ENCODE measurements around the gene PAK3.

PAK3 gene

DNA sequence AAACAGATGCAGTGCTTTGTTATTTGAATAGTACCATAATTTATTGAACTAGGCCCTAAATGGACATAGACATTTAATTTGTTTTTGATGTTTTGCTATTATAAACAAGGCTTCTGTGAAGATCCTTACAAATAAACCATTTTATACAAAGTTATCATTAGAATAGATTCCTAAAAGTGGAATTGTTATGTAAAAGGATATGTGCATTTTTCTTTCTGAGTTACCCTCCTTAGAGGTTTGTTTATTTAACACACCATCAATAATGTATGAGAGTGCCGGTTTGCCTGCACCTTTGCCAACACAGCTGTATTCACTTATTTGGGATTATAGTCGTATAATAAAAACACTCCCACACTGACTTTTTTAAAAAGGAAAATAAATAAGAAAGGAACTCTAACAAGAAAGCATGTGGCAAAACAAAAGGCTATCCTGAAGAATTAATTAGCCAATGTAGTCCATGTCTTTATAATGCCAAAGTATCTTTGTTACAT lies 84.8 kb downstream of the PAK3 start:
- no peak for TF ChIP-seq CTCF (conservative IDR thresholded peaks at IDR 0.05; ENCODE audit: low read depth, low read length)
- no peaks in the 10 kb centered on the region for H3K4me1 ChIP-seq (ENCODE audit: low read depth, poor library complexity, severe bottlenecking)
- H3K36me3 ChIP-seq (ENCODE audit: insufficient read depth), result no peaks in the 10 kb centered on the region
- no peak overlapping the region for H2AFZ ChIP-seq (ENCODE audit: low read depth)
- H3K9ac ChIP-seq, result no peak overlapping the region
- no peaks in the 10 kb centered on the region for H3K79me2 ChIP-seq (ENCODE audit: insufficient read depth, low read depth)
- no peak overlapping the region for H3K27ac ChIP-seq
- no peaks in the 10 kb centered on the region for H3K27me3 ChIP-seq (ENCODE audit: insufficient read depth, low read depth)
- no peak overlapping the region for H3K4me3 ChIP-seq (IDR thresholded peaks at IDR 0.05; ENCODE audit: insufficient read depth, low read depth, low read length)
- no peaks in the 10 kb centered on the region for H4K20me1 ChIP-seq (ENCODE audit: insufficient read depth)
- no peak overlapping the region for H3K4me2 ChIP-seq

GRCh38 chrX:111181951-111182350 lies 86.0 kb downstream of the PAK3 start:
- H3K4me1 ChIP-seq (ENCODE audit: low read depth, poor library complexity, severe bottlenecking), result no peaks in the 10 kb centered on the region
- TF ChIP-seq CTCF (conservative IDR thresholded peaks at IDR 0.05; ENCODE audit: low read depth, low read length), result no peak
- H3K4me2 ChIP-seq, result no peak overlapping the region
- no peak overlapping the region for H3K4me3 ChIP-seq (IDR thresholded peaks at IDR 0.05; ENCODE audit: insufficient read depth, low read depth, low read length)
- H4K20me1 ChIP-seq (ENCODE audit: insufficient read depth), result no peaks in the 10 kb centered on the region
- no peaks in the 10 kb centered on the region for H3K27me3 ChIP-seq (ENCODE audit: insufficient read depth, low read depth)
- no peak overlapping the region for H2AFZ ChIP-seq (ENCODE audit: low read depth)
- no peaks in the 10 kb centered on the region for H3K36me3 ChIP-seq (ENCODE audit: insufficient read depth)
- H3K27ac ChIP-seq, result no peak overlapping the region
- no peaks in the 10 kb centered on the region for H3K79me2 ChIP-seq (ENCODE audit: insufficient read depth, low read depth)
- H3K9ac ChIP-seq, result no peak overlapping the region

DNA sequence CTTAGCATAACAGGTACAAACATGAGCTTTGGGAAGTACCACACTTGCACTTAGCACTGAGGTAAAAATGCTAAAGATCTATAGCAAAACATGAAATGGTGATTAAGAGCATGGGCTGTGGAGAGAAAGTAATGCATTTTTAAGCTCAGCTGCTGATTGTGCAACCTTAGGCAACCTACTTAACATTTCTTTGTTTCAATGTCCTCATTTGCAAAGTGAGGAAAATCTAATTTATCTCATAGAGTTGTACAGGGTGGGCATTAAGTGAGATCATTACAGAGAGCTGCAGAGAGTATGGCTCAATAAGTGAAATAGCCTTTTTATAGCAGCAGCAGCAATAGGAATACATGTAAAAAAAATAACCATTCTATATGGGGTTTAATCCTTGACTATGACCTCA lies 87.0 kb downstream of the PAK3 start:
- no peak for TF ChIP-seq CTCF (conservative IDR thresholded peaks at IDR 0.05; ENCODE audit: low read depth, low read length)
- Histone ChIP-seq H3K79me2 (ENCODE audit: insufficient read depth, low read depth) (no peaks in the 10 kb centered on the region), H3K27me3 (ENCODE audit: insufficient read depth, low read depth) (no peaks in the 10 kb centered on the region), H3K4me1 (ENCODE audit: low read depth, poor library complexity, severe bottlenecking) (no peaks in the 10 kb centered on the region), H3K9ac (no peak overlapping the region), H3K36me3 (ENCODE audit: insufficient read depth) (no peaks in the 10 kb centered on the region), H4K20me1 (ENCODE audit: insufficient read depth) (no peaks in the 10 kb centered on the region), H3K27ac (no peak overlapping the region), H3K4me2 (no peak overlapping the region), H2AFZ (ENCODE audit: low read depth) (no peak overlapping the region), H3K4me3 (IDR thresholded peaks at IDR 0.05; ENCODE audit: insufficient read depth, low read depth, low read length) (no peak overlapping the region)

DNA sequence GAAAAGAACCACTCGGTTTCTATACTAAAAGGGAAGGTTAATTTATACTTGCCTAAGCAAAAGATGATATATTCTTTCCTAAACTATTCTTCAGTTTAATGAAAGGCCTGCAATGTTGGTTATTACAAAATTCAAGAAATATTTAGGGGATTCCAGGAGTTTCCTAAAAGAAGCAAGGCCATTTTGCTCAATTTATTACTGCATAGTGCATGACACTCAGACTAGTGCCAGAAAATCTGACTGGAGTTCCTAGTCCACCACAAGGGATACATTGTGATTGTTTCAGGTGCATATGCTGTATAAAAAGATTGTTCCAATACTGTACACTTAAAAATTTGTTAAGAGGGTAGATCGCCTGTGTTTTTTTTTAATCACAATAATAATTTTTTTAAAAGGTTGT lies 95.6 kb downstream of the PAK3 start:
- Histone ChIP-seq H3K27ac (no peak overlapping the region), H3K79me2 (ENCODE audit: insufficient read depth, low read depth) (no peaks in the 10 kb centered on the region), H3K9ac (no peak overlapping the region), H3K4me3 (IDR thresholded peaks at IDR 0.05; ENCODE audit: insufficient read depth, low read depth, low read length) (no peak overlapping the region), H3K27me3 (ENCODE audit: insufficient read depth, low read depth) (no peaks in the 10 kb centered on the region), H3K4me2 (no peak overlapping the region), H2AFZ (ENCODE audit: low read depth) (no peak overlapping the region), H3K4me1 (ENCODE audit: low read depth, poor library complexity, severe bottlenecking) (no peaks in the 10 kb centered on the region), H3K36me3 (ENCODE audit: insufficient read depth) (no peaks in the 10 kb centered on the region), H4K20me1 (ENCODE audit: insufficient read depth) (no peaks in the 10 kb centered on the region)
- TF ChIP-seq CTCF (conservative IDR thresholded peaks at IDR 0.05; ENCODE audit: low read depth, low read length), result no peak
